HG03103 (cell line): ENCODE measurements around the gene AOX1.
"Not testable (repeated sequence)": the region's sequence is repeated elsewhere in the genome, so short reads cannot be mapped to it uniquely, and the experiment has no call there.

Source experiments
- ATAC-seq: cut with Tn5 transposase; IDR thresholded peaks from one replicate; pipeline ENCODE4 v1.9.1; 2021; ENCODE audit warnings: low read depth; ENCODE audit not compliant: unreplicated experiment

The AOX1 gene

DNA sequence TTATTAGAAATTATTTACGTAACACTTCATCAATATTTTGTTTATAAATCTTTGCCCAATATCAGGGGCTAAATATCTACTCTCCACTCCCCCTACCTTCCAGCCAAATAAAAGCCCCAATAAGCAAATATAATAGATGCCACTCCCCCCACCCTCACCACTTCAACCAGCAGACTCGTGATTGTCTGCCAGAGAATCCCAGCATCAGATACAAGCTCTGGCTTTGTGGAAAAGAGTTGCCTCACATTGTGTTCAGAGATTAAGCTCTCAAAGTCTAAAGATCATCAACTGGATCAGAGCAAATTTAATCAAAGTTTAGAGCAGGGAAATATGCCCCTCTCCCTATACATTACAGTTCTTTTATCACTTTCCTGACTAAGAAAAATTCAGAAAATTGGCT, 39.5 kb downstream of the AOX1 start:
- no peak for ATAC-seq

DNA sequence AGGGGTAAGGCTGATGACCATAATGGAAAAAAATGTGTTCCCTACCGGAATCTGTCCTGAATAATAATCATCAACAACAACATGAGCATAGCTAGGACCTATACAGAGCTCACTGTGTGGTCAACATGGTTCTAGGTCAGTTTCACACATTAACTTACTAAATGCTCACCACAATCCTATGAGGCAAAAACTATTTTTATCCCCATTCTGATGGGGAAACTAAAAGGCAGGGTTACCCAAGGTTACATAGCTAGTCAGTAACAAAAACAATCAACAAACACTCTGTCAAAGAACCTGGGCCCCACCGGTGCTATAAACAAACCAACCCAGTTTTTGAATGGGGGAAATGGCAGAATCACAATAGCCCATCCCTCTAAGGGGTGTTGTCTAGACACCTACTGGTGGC, 40.1 kb downstream of the AOX1 start:
- ATAC-seq, result no peak

DNA sequence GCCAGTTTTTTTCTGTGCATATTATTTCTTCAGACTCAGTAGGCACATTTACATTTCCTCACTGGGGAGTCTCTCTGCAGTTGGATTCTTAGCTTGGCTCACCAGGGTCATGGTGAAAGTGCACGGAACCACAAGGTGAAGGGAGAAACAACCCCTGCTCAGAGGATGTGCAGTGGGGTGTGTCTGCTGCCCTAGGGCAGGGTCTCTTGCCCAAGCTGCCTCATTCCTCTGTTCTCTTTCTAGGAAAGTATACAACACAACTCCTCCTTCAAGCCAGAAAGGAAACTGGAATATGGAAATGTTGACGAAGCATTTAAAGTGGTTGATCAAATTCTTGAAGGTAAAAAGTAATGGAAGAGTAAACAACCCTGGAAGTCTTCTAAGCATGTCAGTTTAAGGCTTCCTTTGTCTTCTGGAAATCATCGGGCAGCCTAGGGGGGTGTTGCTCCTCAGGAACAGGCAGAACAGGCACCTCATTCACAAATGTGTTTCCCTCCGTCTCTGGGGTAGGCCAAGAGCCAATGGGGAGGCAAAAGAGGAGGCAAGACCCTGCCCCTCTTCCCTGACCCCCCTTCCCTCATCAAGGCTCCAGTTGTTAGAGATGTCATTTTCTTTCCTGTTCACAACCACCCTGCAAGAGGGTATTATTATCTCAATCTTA, 41.4 kb downstream of the AOX1 start:
- ATAC-seq, result no peak

DNA sequence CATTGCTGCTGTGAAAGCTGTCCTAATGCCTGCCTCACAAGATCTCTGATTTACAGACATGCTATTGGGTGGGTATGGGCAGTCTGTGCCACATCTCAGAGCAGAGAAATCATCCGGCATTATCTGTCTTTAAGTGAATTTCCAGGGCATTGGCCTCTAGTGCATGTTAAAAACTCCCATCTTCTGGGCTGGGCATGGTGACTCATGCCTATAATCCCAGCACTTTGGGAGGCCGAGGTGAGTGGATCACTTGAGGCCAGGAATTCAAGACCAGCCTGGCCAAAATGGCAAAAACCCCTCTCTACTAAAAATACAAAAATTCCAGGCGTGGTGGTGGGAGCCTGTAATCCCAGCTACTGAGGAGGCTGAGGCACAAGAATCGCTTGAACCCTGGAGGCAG, 42.6 kb downstream of the AOX1 start:
- not testable (repeated sequence) for ATAC-seq

DNA sequence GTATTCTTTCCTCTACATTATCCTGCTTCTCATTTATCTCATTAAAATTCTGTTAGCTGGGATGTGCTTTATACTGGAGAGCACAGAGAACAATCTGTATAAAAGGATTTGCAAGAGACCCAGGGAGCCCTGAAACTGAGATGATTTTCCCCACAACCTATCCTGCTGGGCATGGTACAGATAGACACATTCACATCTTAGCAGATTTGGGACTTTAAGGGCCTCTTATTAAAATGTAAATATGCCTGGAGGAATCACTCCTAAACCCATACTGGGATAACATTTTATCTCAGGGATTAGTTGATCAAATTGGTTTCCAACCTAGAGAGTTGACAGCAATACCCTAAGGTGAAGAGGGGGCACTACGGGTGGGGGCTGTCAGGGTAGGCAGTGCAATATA, 45.5 kb downstream of the AOX1 start:
- no peak for ATAC-seq

DNA sequence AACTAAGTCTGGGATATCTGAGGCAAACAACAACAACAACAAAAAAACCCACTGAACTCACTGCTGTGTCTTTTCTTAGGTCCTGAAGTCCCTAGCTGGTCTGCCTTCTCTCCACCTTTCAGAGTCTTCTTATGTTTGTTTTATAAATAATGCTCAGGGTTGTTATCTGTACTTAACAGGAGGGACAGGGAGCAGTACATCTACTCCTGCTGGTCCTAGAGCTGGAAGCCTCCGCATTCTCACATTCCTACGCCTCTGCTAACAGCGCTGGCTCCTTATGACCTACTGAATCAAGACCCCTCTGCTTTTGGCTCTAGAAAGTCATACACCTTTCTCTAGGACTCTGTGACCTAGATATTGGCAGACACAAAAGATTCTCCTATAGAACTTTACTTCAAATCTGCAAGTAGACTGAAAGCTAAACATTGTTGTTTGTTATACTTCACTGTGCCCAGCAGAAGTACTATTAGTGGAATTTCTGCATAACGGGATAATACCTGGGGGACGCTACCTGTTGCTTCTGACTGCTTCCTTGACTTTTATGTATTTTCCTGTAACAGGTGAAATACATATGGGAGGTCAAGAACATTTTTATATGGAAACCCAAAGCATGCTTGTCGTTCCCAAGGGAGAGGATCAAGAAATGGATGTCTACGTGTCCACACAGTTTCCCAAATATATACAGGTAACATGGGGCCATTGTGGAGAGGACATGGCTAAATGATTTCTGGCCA, 48.6 kb downstream of the AOX1 start:
- ATAC-seq, result no peak

DNA sequence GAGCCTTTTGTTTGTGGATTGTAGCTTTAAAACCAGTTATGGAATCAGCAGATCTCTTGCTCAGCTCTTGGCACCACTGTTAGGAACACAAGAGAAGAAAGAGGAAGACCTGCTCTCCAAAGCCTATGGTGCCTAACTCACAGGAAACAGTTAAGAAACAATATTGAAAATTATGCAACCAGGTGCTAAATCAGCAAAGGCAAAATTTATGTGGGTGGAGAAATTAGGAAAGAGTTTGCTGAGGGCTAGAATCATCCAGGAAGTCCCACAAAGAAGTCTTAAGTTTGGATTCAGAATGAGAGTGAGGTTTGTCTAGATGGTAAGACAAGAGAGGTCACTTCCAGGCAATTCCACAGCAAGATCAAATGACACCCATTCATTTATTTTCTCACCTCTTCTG, 49.4 kb downstream of the AOX1 start:
- no peak for ATAC-seq

DNA sequence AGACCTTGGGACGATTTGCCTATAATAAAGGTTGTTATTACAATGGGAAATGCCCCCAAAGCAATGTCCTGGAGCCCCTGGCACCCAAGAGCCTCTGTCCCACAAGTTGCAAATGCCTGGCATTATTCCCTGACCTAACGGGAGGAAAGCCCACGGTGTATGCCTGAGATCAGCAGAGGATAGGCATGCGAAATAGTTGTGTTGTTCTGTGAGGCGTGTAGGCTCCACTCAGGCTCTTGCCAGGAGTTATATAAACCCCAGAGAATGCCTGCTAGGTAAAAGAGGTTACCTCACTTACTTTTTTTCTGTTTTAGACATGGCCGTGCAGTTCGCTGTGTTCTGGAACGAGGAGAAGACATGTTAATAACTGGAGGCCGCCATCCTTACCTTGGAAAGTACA, 52.1 kb downstream of the AOX1 start:
- ATAC-seq, result no peak

DNA sequence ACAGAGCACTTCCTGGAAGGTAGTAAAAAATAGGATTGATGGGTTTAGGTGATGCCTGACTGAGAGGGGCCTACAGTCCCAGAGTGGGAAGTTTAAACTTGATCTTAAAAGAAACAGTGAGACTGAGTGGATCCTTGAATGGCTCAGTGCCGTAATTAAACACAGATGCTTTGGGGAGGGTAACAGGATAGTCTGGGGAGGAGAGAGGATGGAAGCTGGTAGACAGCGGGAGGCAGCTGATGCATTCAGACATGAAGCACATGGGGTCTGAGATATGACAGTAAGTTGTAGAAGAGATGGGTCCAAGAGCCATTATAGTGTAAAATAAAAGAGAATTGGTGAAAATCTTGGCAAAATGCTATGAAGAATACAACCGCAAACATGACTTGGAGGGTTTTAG, 54.4 kb downstream of the AOX1 start:
- no peak for ATAC-seq

DNA sequence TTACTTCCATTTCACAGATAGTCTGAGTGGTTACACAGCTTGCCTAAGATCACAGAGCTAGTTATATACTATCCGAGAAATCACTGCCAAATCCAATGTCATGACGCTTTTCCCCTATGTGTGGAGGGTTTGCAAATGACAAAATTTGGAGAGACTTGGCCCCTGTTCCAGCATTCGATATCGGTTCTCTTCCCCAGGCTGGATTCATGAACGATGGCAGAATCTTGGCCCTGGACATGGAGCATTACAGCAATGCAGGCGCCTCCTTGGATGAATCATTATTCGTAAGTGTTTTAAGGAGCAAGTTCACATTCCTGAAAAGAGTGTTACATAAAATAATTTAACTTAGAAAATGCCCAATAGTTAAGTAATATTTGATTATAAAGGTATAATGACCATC, 55.1 kb downstream of the AOX1 start:
- no peak for ATAC-seq

DNA sequence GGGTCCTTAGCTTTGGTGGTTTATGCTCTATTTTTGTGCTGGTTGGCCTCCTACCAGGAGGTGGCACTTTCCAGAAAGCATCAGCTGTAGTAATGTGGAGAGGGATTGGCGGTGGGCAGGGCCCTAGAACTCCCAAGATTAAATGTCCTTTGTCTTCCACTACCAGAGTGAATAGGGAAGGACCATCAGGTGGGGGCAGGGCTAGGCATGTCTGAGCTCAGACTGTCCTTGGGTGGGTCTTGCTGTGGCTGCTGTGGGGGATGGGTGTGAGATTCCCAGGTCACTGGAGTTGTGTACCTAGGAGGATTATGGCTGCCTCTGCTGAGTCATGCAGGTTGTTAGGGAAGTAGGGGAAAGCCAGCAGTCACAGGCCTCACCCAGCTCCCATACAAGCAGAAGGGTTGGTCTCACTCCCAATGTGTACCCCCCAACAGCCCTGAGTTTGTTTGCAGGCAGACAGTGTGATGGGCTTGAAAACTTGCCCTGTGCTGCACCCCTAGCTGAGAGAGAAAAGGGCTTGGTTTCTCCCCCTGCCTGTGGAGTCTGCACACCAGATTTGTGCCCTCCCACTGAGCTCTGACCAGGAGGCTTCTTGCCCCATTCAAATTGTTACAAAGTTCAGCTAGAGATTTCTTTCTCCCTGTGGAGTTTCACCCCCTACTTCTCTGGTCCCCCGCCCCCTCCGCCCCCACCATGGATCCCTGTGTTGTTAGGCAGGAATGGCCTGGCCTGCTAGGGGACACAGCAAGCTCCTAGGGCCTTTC, 62.9 kb downstream of the AOX1 start:
- not testable (repeated sequence) for ATAC-seq

DNA sequence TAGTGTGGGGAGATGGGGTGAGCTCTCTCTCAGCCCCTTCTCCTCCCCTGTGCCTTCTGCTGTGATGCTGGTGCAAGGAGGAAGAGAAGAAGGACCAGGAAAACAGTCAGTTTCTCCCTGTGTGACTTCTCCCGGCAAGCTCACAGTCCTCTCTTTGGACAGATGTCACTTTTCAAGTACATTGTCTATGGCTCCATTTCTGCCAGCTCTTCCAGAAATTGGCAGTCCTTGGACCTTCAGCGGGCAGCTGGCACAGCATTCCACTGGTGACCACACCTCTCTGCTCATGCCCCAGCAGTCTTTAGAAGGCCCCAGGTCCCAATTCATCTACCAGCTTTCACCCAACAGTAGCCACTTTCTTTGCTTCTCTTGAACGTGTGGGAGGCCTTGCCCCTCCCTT, 63.9 kb downstream of the AOX1 start:
- ATAC-seq, result no peak

DNA sequence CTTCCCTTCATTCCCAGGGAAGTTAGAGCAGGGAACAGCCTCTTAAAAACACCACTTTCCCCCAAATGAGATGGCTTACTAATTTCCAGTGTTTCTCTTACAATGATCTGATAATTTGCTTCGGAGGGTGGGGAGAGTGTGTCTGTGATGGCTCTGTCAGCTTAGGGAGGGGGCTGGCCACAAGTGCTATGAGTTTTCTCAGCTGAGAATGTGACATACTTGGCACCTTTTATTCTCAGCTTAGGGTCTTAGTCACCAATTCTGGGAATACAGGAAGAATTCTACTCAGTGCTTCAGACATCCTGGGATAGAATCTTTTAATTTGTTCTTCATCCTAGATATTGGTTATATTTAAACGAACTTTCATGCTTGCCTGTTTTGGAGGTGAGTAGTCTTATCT, 64.4 kb downstream of the AOX1 start:
- no peak for ATAC-seq

DNA sequence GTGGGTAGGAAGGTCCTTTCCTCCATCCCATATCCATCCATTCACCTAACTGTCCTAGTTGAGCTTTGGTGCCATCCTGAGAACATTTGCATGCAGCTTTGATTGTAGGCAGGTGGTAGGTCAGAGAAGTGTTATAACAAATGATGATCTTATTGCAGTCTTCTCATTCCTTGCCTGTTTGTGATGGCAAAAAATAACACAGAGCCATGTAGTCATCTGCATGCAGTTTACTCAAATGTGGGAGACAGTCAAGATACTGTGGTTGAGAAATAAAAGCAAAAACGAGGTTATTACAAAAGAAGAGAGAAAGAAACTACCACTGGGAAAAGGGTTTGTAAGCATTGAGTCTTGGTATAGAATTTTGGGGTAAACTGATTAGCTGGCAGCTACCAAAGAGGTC, 66.3 kb downstream of the AOX1 start:
- no peak for ATAC-seq

DNA sequence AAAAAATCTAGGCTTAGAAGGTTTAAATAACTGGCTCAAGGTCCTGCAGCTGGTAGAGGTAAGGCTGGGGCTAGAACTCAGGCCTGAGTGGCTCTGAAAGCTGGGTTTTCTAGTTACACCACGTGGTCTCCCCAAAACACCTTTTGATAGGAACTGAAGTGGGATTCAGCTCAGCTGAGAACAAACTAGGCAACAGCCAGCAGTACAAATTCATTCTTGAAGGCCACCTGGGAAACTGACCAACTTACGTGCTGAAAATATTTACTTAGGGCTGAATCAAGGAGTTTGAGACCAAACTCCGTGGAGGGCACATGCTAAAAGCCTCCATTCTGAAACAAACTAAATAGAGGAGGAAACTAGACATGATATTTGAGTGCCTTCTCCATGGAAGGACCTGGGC, 67.2 kb downstream of the AOX1 start:
- ATAC-seq, result no peak

DNA sequence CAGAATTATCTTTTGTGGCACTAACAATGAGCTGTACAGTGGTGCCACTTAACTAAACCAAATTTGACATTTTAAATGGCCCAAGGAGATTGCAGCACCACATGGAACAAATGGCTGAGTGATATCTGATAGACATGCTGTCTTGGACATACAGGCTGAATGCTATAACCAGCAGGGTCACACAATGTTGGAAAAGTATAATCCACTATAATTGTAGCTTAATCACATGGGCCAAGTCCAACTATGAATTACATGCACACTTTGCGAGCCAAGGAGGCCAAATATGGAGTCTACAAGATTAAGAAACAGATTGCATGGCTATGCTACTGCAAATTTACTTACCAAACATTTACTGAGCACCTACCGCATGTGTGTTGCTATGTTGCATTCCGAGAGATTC, 69.0 kb downstream of the AOX1 start:
- no peak for ATAC-seq

DNA sequence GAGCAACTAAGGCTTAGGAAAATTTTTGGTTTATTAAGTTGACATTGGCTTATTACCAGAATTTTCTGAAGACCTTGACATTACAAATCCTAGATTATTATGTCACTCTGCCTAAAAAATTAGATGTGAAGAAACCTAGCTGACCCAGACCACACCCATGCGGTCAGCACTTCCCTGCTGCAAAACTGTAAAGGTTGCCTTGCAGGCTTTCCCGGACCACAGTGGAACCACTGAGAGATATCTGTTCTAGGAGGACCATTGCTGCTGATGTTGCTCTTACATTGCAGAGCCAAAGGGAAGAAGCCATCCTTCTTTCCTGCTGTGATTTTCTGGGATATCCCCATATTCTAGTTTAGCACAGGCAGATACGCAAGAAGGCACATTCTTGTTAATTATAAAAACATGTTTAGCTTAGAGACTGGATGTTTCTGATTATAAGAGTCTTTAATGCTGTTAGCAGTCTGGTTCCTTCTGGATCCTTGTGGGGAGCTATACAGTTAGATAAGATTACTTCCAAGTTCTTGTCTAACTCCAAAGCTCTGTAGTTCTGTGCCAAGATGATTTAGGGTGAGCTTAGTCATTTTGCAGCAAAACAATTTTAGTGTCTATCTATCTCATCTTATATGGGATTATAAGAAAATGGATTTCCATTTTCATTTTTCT, 70.2 kb downstream of the AOX1 start:
- no peak for ATAC-seq

DNA sequence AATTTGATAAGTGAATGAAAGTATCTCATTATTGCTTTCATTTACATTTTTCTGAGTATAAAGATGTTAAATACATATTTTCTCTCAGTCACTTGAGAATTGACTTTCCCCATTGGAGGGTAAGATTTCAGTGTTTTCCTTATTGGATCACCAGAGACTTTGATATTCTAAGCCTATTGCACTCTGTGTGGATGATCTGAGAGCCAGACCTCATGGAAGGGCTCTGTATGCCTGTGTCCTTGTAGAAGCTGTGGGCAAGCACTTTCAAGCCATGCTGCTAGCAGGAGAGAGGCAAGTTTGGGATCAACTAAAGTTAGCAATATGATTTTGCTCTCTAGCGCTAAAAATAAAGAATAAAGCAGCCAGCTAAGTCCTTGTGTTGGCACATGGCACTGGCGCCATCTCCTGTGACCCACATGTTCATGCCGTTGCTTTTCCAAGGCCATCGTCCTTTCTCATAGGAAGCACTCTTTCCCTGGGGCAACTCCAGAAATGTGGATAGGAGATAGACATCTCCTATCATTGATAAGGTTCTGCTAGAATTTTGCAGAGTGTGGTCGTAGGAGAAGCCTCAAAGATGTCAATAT, 72.6 kb downstream of the AOX1 start:
- ATAC-seq, result no peak

DNA sequence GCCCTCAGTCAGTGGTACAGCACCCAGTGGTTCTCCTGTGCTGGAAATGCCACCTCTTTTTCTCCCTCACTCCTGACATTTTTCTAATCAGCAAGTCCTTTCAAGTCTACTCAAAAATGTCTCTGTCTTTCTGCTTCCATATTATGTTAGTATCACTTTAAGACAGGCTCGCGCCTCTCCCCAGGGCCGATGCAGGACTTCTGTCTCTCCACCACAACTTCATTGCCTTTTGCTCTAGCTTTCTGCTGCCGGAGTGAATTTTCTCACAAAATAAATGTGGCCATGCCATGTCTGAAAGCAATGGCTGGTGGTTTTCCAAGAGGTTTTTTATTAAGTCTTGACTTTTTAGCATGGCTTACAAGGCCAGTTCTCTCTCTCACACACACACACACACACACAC, 73.6 kb downstream of the AOX1 start:
- no peak for ATAC-seq

DNA sequence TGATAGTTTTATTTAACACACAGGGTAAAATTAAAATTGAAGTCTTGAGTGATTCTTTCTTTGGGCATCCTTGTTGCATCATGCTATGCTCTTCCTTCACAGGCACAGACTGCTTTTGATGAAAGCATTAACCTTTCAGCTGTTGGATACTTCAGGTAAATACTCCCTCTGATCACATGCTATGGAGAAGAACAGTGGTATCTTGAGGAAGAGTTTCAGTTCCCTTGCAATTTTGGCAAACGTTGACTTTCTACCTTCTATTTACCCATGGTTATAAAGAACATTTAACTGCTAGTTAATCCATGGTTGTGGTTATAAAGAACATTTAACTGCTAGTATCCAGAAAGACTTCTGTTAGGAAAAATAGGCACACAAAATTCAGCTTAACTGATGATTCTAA, 75.7 kb downstream of the AOX1 start:
- ATAC-seq, result no peak

DNA sequence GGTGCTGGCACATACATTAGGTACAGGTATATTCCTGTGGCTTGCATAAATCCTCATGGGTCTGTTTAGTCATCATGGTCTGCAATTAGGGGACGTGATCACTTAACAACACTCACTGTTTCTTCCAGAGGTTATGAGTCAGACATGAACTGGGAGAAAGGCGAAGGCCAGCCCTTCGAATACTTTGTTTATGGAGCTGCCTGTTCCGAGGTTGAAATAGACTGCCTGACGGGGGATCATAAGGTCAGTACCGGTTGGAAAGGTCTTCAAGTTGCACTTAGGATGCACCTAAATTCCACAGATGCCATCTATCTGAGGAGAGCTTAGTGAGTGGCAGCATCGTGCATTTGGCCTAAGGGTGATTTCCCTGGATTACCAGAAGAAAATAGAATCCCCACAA, 76.9 kb downstream of the AOX1 start:
- no peak for ATAC-seq
